Subcutaneous adipose tissue (tissue), 4 donors: Measurements from ENCODE around the gene PPOX. TPM values are rescaled to one million over a fixed set of nuclear protein-coding genes. Genes with fewer than 3 reads are reported as not detected.

Experiments
- total RNA-seq, 4 donors: library from RNA; depleted of rRNA; stranded (reverse); fragments of >200 nt; gene quantifications; one replicate each; pipeline ENCODE4 v1.1.0, GENCODE V29; 2016
- TF ChIP-seq, protein P1 (sequence below): fragments of 450-650 bp; IDR thresholded peaks from one replicate; pipeline ENCODE4 v1.5.1; 2016; ENCODE audit warnings: low read depth, mild to moderate bottlenecking, control low read depth, antibody characterized with exemption, moderate library complexity

Gene PPOX
- total RNA-seq, 4 donors from 2014 or later, result 7.7 to 28.4 (median 17.8) TPM

DNA sequence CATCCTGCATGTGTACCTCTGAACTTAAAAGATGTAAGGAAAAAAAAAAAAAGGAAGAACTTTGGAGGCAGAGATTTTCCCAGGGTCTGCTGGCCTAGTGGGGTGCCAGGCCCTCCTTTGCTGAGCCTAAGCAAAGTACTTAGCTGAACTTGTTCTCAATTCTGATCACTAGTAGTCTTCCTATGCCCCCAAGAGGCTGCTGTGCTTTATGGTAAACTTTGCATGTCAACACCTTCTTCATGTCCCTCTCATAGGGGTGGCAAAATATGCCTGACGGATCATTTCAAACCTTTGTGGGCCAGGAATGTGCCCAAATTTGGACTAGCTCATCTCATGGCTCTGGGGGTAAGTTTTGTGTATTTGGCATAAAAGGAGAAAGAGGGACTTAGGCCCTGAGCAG lies 8.4 kb upstream of the PPOX start:
- TF ChIP-seq, protein P1, sequence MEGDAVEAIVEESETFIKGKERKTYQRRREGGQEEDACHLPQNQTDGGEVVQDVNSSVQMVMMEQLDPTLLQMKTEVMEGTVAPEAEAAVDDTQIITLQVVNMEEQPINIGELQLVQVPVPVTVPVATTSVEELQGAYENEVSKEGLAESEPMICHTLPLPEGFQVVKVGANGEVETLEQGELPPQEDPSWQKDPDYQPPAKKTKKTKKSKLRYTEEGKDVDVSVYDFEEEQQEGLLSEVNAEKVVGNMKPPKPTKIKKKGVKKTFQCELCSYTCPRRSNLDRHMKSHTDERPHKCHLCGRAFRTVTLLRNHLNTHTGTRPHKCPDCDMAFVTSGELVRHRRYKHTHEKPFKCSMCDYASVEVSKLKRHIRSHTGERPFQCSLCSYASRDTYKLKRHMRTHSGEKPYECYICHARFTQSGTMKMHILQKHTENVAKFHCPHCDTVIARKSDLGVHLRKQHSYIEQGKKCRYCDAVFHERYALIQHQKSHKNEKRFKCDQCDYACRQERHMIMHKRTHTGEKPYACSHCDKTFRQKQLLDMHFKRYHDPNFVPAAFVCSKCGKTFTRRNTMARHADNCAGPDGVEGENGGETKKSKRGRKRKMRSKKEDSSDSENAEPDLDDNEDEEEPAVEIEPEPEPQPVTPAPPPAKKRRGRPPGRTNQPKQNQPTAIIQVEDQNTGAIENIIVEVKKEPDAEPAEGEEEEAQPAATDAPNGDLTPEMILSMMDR, result no peak

DNA sequence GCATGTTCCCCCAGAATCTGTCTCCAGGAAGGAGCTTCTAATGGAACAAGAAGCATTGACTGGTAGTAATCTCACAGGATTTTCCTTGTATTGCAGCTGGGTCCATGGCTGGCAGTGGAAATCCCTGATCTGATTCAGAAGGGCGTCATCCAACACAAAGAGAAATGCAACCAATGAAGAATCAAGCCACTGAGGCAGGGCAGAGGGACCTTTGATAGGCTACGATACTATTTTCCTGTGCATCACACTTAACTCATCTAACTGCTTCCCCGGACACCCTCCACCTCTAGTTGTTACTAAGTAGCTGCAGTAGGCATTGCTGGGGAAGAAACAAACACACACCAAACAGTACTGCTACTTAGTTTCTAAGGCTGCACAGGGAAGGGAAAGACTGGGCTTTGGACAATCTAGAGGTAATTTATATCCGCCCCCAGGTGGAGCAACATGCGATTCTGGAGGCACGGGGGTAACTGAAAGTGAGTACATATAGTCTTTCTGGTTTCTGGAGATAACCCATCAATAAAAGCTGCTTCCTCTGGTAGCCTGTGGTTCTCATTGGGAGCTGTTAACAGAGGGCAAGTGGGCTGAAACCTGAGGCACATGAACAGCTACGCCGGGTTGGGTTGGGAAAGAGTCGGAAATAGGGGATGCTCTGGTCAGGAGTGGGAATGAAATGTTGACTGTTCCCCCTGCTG lies 7.8 kb upstream of the PPOX start:
- TF ChIP-seq, protein P1, result no peak

DNA sequence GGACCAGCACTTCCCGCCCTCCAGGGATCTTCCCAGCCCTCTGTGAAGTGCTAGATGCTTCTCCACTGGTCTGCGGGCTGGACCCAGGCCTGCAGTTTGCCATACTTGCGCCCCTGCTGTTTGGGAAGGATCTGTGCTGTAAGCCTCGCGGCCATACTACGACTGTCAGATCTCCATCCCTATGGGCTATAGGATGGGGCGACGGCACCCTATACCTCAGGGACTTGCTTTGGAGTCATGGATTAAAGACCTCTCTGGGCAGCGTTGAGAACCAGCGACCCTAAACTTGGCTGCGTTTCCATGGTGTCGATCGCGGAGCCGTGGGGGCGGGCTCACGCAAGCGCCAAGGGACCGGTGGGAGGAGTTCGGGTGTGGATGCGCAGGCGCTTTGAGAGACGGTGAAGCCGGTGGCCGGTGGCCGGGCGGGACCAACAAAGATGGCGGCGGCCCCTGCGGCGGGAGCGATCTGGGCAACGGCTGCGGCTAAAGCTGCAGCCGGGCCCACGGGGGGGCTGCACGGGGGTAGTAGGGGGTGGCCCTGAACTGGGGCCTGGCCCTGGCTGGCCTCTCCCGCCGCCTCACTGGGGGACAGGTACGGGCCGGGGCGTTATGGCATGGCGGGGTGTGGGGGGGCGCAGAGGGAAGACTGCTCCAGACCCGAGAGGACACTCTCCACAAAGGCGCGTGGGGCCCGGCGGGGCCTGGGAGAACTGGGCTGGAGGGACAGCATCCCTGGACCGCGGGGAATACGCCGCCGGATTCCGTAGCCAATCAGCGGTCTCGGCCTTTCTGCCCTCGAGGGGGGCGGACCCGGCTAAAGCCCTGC lies 6.9 kb upstream of the PPOX start, which contains the start of gene USP21:
TSS of gene USP21 (plus strand) at position 414 of the 826 bp plus-strand sequence. CDS start 1,141 bp downstream, outside the sequence.
- TF ChIP-seq, protein P1, result no peak

DNA sequence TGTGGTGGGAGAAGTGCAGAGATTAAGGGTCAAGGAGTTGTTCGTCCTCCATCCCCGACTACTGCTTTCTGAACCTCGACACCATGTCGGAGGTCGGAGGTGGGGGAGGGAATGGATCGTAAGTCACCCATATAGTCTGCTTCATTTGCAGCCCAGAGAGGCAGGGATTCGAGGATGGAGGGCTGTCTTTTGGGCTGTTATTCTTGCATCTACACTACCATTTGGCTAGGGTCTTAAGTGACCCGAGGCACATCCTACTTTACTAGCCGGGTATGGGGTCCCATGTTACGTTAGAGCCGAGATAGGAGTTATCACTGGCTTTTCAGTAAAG lies 6.3 kb upstream of the PPOX start:
- TF ChIP-seq, protein P1, result no peak

DNA sequence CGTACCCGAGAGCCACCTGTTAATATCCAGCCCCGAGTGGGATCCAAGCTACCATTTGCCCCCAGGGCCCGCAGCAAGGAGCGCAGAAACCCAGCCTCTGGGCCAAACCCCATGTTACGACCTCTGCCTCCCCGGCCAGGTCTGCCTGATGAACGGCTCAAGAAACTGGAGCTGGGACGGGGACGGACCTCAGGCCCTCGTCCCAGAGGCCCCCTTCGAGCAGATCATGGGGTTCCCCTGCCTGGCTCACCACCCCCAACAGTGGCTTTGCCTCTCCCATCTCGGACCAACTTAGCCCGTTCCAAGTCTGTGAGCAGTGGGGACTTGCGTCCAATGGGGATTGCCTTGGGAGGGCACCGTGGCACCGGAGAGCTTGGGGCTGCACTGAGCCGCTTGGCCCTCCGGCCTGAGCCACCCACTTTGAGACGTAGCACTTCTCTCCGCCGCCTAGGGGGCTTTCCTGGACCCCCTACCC lies 5.5 kb upstream of the PPOX start:
- TF ChIP-seq, protein P1, result no peak

DNA sequence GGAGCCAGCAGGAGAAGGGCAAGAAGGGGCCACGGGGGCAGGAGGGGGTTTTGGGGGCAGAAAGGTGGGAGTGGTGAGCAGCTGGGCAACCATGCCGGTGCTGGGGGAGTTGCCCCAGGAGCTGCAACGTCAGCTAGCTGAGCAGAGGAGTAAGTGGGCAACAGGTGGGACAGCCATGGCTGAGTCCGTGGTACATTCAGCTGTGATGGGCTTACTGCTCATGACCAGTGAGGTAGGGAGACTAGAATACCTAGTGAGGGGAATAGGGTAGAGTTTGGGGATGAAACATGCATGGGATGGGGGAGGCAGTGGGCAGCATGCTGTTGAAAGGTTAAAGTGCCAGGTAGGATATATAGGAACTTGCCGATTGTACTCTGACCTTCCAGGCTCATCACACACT lies 4.6 kb upstream of the PPOX start:
- TF ChIP-seq, protein P1, result no peak

DNA sequence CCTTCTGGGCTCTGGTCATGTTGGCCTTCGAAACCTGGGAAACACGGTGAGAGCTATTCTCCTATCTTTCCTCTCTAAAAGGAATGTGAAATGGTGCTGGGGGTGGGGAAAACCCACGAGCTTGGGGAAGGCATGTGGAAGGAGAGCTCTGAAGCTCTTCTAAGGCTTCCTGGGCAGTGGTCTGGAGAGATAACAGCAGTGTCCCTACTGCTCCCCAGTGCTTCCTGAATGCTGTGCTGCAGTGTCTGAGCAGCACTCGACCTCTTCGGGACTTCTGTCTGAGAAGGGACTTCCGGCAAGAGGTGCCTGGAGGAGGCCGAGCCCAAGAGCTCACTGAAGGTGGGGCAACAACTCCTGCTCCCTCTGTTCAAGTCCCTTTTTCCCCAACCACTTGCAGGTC lies 4.2 kb upstream of the PPOX start:
- TF ChIP-seq, protein P1, result no peak
